ENCODE results near the gene VPS13D. TPM values are rescaled to one million over a fixed set of nuclear protein-coding genes. Genes with fewer than 3 reads are reported as not detected.
A peak's percentile ranks its signal among the peaks of the same experiment; 100 is the strongest.

VPS13D gene
- total RNA-seq, 4 donors from 2014 or later: 60.9 to 91.6 (median 71.6) TPM

DNA sequence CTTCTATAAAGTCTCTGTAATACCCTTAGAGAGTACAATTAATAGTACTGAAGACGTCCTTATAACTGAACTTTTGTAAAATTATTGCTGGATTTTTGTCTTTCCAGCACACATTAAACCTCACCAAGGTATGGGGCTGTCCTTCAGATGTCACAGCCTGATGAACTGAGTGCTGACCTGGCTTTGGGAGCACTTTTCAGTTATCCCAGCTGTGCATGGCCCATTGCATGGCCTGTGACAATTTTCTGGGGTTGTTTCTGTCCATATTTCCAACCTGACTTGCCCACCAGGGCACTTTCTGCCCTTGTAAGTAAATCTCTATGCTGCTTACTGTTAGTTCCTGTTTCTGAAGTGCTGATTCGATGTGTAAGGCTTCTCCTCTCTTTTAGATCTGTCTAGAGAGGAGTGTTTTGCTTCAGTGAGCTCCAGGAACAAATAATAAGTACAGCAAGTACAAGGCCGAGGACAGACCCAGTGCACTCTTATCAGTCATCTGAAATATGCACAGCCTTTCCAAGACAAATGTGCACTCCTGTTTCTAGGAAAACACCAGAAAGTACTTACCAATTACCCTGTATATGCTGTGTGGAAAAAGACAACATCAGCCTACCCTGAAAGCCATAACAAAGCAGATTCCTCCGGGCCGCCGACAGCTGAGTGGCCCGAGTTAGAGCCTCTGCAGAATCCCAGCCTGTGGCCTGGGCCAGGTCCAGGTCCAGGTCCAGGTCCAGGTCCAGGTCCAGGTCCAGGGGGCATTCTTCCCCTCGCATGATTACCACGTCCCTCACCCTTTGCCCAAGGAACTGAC is 266.5 kb downstream of the VPS13D start:
- Histone ChIP-seq H3K27me3 (no peaks in the 10 kb centered on the region), H3K9me3 (no peaks in the 10 kb centered on the region), H3K36me3 (peaks cover 0 to 15% of the 10 kb centered on the region in 2 donors), H3K4me3 (no peak overlapping the region), H3K27ac (no peak overlapping the region), H3K4me1 (no peaks in the 10 kb centered on the region)
- no peak for TF ChIP-seq POLR2A (IDR thresholded peaks at IDR 0.05)
- TF ChIP-seq, protein P1, sequence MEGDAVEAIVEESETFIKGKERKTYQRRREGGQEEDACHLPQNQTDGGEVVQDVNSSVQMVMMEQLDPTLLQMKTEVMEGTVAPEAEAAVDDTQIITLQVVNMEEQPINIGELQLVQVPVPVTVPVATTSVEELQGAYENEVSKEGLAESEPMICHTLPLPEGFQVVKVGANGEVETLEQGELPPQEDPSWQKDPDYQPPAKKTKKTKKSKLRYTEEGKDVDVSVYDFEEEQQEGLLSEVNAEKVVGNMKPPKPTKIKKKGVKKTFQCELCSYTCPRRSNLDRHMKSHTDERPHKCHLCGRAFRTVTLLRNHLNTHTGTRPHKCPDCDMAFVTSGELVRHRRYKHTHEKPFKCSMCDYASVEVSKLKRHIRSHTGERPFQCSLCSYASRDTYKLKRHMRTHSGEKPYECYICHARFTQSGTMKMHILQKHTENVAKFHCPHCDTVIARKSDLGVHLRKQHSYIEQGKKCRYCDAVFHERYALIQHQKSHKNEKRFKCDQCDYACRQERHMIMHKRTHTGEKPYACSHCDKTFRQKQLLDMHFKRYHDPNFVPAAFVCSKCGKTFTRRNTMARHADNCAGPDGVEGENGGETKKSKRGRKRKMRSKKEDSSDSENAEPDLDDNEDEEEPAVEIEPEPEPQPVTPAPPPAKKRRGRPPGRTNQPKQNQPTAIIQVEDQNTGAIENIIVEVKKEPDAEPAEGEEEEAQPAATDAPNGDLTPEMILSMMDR (IDR thresholded peaks at IDR 0.05 in 4 of 5, conservative IDR thresholded peaks at IDR 0.05 in 1 of 5): no peak
- ATAC-seq (no peak), DNase-seq (no peak)
- in situ Hi-C loops (cut with MboI; ENCODE audit: low sequenced_read_pairs in 4 of 4) (no loop called here), intact Hi-C loops (cut with DNase I; ENCODE audit: low total_unique reads) (no loop called here)

DNA sequence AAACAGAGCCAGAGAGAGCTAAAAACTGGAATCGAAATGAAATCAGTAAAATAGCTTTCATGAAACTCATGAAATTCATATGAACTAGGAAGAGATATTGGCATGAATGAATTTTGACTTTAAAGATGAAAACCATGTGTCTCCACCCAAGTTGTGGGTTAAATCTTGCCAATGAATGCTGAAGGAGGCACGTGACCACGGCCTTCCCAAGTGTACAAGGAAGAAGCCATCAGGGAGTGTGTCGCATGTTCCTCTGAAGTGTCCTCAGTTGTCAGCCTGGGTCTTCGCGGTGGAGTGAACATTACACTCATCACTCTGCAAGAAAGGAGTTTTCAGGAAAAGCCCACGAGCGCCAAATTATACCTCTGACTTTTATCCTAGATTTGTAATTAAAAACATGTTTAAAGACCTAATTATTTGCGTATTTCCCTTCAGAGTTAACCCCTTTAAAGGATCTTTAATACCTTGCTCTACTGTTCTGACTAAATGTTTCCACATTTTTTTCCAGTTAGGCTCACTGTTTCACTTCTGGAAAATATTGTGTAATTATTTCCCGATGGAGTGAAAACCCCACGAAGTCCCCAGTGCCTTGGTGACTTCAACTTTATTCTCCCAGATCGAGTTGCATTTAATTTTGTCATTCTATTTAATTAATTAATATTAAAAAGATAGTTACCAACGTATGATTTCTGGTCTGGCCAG is 269.9 kb downstream of the VPS13D start:
- peaks cover 0 to 15% of the 10 kb centered on the region in 2 donors for H3K36me3 ChIP-seq
- in situ Hi-C loops (cut with MboI; ENCODE audit: low sequenced_read_pairs in 4 of 4) (no loop called here), intact Hi-C loops (cut with DNase I; ENCODE audit: low total_unique reads) (no loop called here)
- H3K27ac ChIP-seq: no peak overlapping the region
- no peak for ATAC-seq
- H3K4me3 ChIP-seq: no peak overlapping the region
- peaks cover 7 to 9% of the 10 kb centered on the region in 2 donors for H3K4me1 ChIP-seq
- DNase-seq: no peak
- H3K9me3 ChIP-seq: no peaks in the 10 kb centered on the region
- TF ChIP-seq, protein P1 (IDR thresholded peaks at IDR 0.05 in 4 of 5, conservative IDR thresholded peaks at IDR 0.05 in 1 of 5): no peak
- no peak for TF ChIP-seq POLR2A (IDR thresholded peaks at IDR 0.05)
- H3K27me3 ChIP-seq: no peaks in the 10 kb centered on the region

DNA sequence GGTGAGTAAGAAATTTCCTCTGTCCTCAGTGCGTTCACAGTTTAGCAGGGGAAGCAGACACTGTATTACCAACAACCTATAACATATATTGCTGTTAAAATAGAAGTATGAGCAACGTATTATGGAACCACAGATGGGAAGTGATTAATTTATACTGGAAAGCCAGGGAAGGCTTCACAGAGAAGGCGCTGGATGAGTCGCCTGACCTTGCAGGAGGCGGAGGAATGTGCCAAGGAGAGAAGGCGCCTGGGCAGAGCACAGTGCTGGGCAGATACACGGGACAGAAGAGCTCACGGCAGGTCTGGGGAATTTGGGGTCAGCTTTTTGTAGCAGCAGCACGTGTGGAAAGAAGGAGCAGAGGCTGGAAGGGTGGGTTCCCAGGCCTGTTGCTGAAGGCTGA is 271.8 kb downstream of the VPS13D start:
- Histone ChIP-seq H3K27ac (no peak overlapping the region), H3K4me1 (peaks cover 7 to 9% of the 10 kb centered on the region in 2 donors), H3K27me3 (no peaks in the 10 kb centered on the region), H3K36me3 (peaks cover 0 to 21% of the 10 kb centered on the region in 2 donors), H3K4me3 (no peak overlapping the region), H3K9me3 (no peaks in the 10 kb centered on the region)
- intact Hi-C loops (cut with DNase I; ENCODE audit: low total_unique reads) (no loop called here), in situ Hi-C loops (cut with MboI; ENCODE audit: low sequenced_read_pairs in 4 of 4) (no loop called here)
- ATAC-seq (peak in 1 of 2 donors; percentile 7), DNase-seq (no peak)
- TF ChIP-seq, protein P1 (IDR thresholded peaks at IDR 0.05 in 4 of 5, conservative IDR thresholded peaks at IDR 0.05 in 1 of 5): no peak
- no peak for TF ChIP-seq POLR2A (IDR thresholded peaks at IDR 0.05)

DNA sequence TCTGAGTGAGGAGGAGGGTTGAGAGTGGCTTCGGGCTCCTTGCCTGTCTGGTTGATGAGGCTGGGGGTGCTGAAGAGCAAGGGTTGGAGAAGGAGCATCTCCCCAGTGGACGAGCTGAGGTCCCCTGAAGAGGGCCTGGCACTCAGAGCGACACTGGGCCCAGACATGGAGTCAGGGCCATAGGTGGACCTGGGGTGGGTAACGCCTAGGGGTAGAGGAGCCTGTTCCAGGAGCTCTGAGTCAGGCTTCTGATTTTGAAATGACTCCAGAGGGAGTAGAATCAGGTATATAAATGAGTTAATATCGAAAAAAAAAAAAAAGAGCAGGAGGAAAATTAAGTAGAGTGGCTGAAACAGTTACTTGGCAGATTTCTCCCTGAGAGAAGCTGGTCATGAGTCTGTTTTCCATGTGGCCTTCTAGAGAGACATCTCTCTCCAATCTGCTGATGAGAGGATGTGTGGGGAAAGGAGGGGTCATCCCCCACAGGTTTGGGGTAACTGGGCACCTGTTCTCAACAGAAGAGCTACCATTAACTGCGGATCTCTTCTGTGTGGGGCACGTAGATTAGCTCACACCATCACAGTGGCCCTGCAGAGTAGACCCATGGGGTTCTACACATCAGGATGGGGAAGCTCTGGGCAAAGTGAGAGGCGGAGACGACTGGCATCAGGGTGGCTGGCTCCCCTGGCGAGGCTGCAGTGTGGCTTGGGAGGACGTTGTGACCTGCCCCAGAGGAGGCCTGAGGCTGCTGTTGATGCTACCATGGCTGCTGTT is 272.7 kb downstream of the VPS13D start:
- Histone ChIP-seq H3K36me3 (peaks cover 0 to 21% of the 10 kb centered on the region in 2 donors), H3K9me3 (no peaks in the 10 kb centered on the region), H3K27ac (no peak overlapping the region), H3K4me1 (peaks cover 7 to 9% of the 10 kb centered on the region in 2 donors), H3K27me3 (no peaks in the 10 kb centered on the region), H3K4me3 (no peak overlapping the region)
- TF ChIP-seq, protein P1 (IDR thresholded peaks at IDR 0.05 in 4 of 5, conservative IDR thresholded peaks at IDR 0.05 in 1 of 5): no peak
- TF ChIP-seq POLR2A (IDR thresholded peaks at IDR 0.05): no peak
- ATAC-seq (no peak), DNase-seq (no peak)
- intact Hi-C loops (cut with DNase I; ENCODE audit: low total_unique reads): no loop called here
- in situ Hi-C loops (cut with MboI; ENCODE audit: low sequenced_read_pairs in 4 of 4): no loop called here
